ENCODE results near the gene REPS1. TPM values are rescaled to one million over a fixed set of nuclear protein-coding genes. Genes with fewer than 3 reads are reported as not detected.

The REPS1 gene
- total RNA-seq, 2 donors from 2014 or later, result 36.1 to 37.3 TPM

- no peaks in the 10 kb centered on the region for H3K4me1 ChIP-seq
- H3K27me3 ChIP-seq, result no peaks in the 10 kb centered on the region
- no peak for TF ChIP-seq CTCF (IDR thresholded peaks at IDR 0.05)
- no peak overlapping the region for H3K4me3 ChIP-seq
- H3K9ac ChIP-seq (ENCODE audit: low read depth in 2 of 2, low read length in 2 of 2), result no peak overlapping the region
- DNase-seq, result no peak
- H3K27ac ChIP-seq, result no peak overlapping the region
- H3K36me3 ChIP-seq, result no peaks in the 10 kb centered on the region
- H3K9me3 ChIP-seq, result no peaks in the 10 kb centered on the region
- intact Hi-C loops (cut with DNase I), result no loop called here
These were observed 31.7 kb upstream of the REPS1 start for GRCh38 chr6:139019722-139020121.

- Histone ChIP-seq H3K4me1 (no peaks in the 10 kb centered on the region), H3K9me3 (no peaks in the 10 kb centered on the region), H3K36me3 (no peaks in the 10 kb centered on the region), H3K4me3 (no peak overlapping the region), H3K27me3 (no peaks in the 10 kb centered on the region), H3K27ac (no peak overlapping the region), H3K9ac (ENCODE audit: low read depth in 2 of 2, low read length in 2 of 2) (no peak overlapping the region)
- no peak for DNase-seq
- intact Hi-C loops (cut with DNase I), result no loop called here
- TF ChIP-seq CTCF (IDR thresholded peaks at IDR 0.05), result no peak
These were observed 29.2 kb upstream of the REPS1 start for GRCh38 chr6:139017227-139017626.

GRCh38 chr6:139016337-139017213 lies 28.5 kb upstream of the REPS1 start:
- H3K9ac ChIP-seq (ENCODE audit: low read depth in 2 of 2, low read length in 2 of 2), result no peak overlapping the region
- no peaks in the 10 kb centered on the region for H3K36me3 ChIP-seq
- no peak for TF ChIP-seq CTCF (IDR thresholded peaks at IDR 0.05)
- H3K9me3 ChIP-seq, result no peaks in the 10 kb centered on the region
- H3K4me3 ChIP-seq, result no peak overlapping the region
- H3K27ac ChIP-seq, result no peak overlapping the region
- H3K4me1 ChIP-seq, result no peaks in the 10 kb centered on the region
- no peaks in the 10 kb centered on the region for H3K27me3 ChIP-seq
- intact Hi-C loops (cut with DNase I), result no loop called here
- DNase-seq, result no peak

GRCh38 chr6:139014945-139015344 lies 26.9 kb upstream of the REPS1 start:
- peak; percentile 34 for DNase-seq
- TF ChIP-seq CTCF (IDR thresholded peaks at IDR 0.05), result no peak

GRCh38 chr6:139013185-139013800 lies 25.2 kb upstream of the REPS1 start:
- no peak for TF ChIP-seq CTCF (IDR thresholded peaks at IDR 0.05)
- no peaks in the 10 kb centered on the region for H3K4me1 ChIP-seq
- no peak overlapping the region for H3K27ac ChIP-seq
- H3K9ac ChIP-seq (ENCODE audit: low read depth in 2 of 2, low read length in 2 of 2), result no peak overlapping the region
- no peak for DNase-seq
- no peaks in the 10 kb centered on the region for H3K27me3 ChIP-seq
- H3K9me3 ChIP-seq, result no peaks in the 10 kb centered on the region
- H3K4me3 ChIP-seq, result no peak overlapping the region
- intact Hi-C loops (cut with DNase I), result no loop called here
- H3K36me3 ChIP-seq, result no peaks in the 10 kb centered on the region

More at GRCh38 chr6:139014945-139015344, 26.9 kb upstream of the REPS1 start:
- Histone ChIP-seq H3K27me3 (no peaks in the 10 kb centered on the region), H3K4me3 (no peak overlapping the region), H3K9me3 (no peaks in the 10 kb centered on the region), H3K27ac (no peak overlapping the region), H3K4me1 (no peaks in the 10 kb centered on the region), H3K36me3 (no peaks in the 10 kb centered on the region), H3K9ac (ENCODE audit: low read depth in 2 of 2, low read length in 2 of 2) (no peak overlapping the region)
- intact Hi-C loops (cut with DNase I), result no loop called here
